GM18507 (cell line): ENCODE data around the gene EGF.
A peak's percentile ranks its signal among the peaks of the same experiment; 100 is the strongest.

ENCODE experiments used
- DNase-seq: peaks from one replicate; pipeline ENCODE4 v3.0.0; 2011; ENCODE audit warnings: low read depth; ENCODE audit not compliant: insufficient read length; ENCODE audit errors: extremely low spot score
- FAIRE-seq: peaks from 2 replicates; lab custom pipeline; 2011; peaks lifted over from hg19 to GRCh38; lab: Jason Lieb, UNC

EGF gene

GRCh38 chr4:109952612-109953011 lies 39.9 kb downstream of the EGF start:
- FAIRE-seq (no peak), DNase-seq (no peak)

GRCh38 chr4:109953556-109953955 lies 40.9 kb downstream of the EGF start:
- no peak for DNase-seq
- FAIRE-seq: no peak

GRCh38 chr4:109955146-109955545 lies 42.5 kb downstream of the EGF start:
- FAIRE-seq (no peak), DNase-seq (no peak)

GRCh38 chr4:109957227-109957626 lies 44.5 kb downstream of the EGF start:
- DNase-seq (no peak), FAIRE-seq (no peak)

- no peak for DNase-seq
- FAIRE-seq: no peak
These were observed 46.5 kb downstream of the EGF start for GRCh38 chr4:109959195-109959594.

GRCh38 chr4:109962401-109962800 lies 49.7 kb downstream of the EGF start:
- no peak for FAIRE-seq

GRCh38 chr4:109966891-109967481 lies 54.3 kb downstream of the EGF start:
- DNase-seq (no peak), FAIRE-seq (no peak)

More at GRCh38 chr4:109962401-109962800, 49.7 kb downstream of the EGF start:
- no peak for DNase-seq

GRCh38 chr4:109967798-109968520 lies 55.3 kb downstream of the EGF start:
- FAIRE-seq: peak; percentile 71
- DNase-seq: no peak

- DNase-seq: no peak
- no peak for FAIRE-seq
These were observed 56.4 kb downstream of the EGF start for GRCh38 chr4:109969087-109969486.

- FAIRE-seq (peak; percentile 52), DNase-seq (no peak)
These were observed 57.2 kb downstream of the EGF start for GRCh38 chr4:109969919-109970318.

- no peak for DNase-seq
- no peak for FAIRE-seq
These were observed 60.3 kb downstream of the EGF start for GRCh38 chr4:109972786-109973528.

GRCh38 chr4:109973529-109973905 lies 60.8 kb downstream of the EGF start:
- FAIRE-seq (no peak), DNase-seq (no peak)

- no peak for FAIRE-seq
These were observed 63.5 kb downstream of the EGF start for GRCh38 chr4:109976189-109976588.

GRCh38 chr4:109977854-109978501 lies 65.3 kb downstream of the EGF start:
- no peak for FAIRE-seq
- no peak for DNase-seq

More at GRCh38 chr4:109976189-109976588, 63.5 kb downstream of the EGF start:
- DNase-seq: no peak

GRCh38 chr4:109978704-109979454 lies 66.2 kb downstream of the EGF start:
- no peak for FAIRE-seq

GRCh38 chr4:109979920-109980717 lies 67.4 kb downstream of the EGF start:
- DNase-seq: no peak

More at GRCh38 chr4:109978704-109979454, 66.2 kb downstream of the EGF start:
- no peak for DNase-seq

GRCh38 chr4:109981936-109982335 lies 69.3 kb downstream of the EGF start:
- FAIRE-seq (no peak), DNase-seq (no peak)

More at GRCh38 chr4:109979920-109980717, 67.4 kb downstream of the EGF start:
- no peak for FAIRE-seq

GRCh38 chr4:109982521-109982920 lies 69.8 kb downstream of the EGF start:
- no peak for FAIRE-seq

More at GRCh38 chr4:109982521-109982920, 69.8 kb downstream of the EGF start:
- no peak for DNase-seq
